Measurements from ENCODE around the gene S100B. TPM values are rescaled to one million over a fixed set of nuclear protein-coding genes. Genes with fewer than 3 reads are reported as not detected.
"Not testable (repeated sequence)": the region's sequence is repeated elsewhere in the genome, so short reads cannot be mapped to it uniquely, and the experiment has no call there.

The S100B gene
- total RNA-seq, 1 donor from 2014 or later, result 7.5 TPM

GRCh38 chr21:46600978-46601377, 3.9 kb downstream of the S100B start:
- no peak for DNase-seq (ENCODE audit: low spot score)

GRCh38 chr21:46600305-46600704, 4.6 kb downstream of the S100B start:
- DNase-seq (ENCODE audit: low spot score), result no peak

- peak; percentile 22 for DNase-seq (ENCODE audit: low spot score)
Observed at GRCh38 chr21:46598581-46599572, 6.0 kb downstream of the S100B start.

GRCh38 chr21:46597896-46598343, 7.0 kb downstream of the S100B start:
- no peak for DNase-seq (ENCODE audit: low spot score)

GRCh38 chr21:46597031-46597430, 7.9 kb downstream of the S100B start:
- no peak for DNase-seq (ENCODE audit: low spot score)

GRCh38 chr21:46596201-46596600, 8.7 kb downstream of the S100B start:
- no peak for DNase-seq (ENCODE audit: low spot score)

GRCh38 chr21:46594276-46594675, 10.6 kb downstream of the S100B start:
- no peak for DNase-seq (ENCODE audit: low spot score)

GRCh38 chr21:46585191-46585953, 19.5 kb downstream of the S100B start:
- DNase-seq (ENCODE audit: low spot score), result no peak

- DNase-seq (ENCODE audit: low spot score), result no peak
Observed at GRCh38 chr21:46581780-46582307, 23.0 kb downstream of the S100B start.

- DNase-seq (ENCODE audit: low spot score), result not testable (repeated sequence)
Observed at GRCh38 chr21:46579394-46579793, 25.5 kb downstream of the S100B start.

GRCh38 chr21:46577786-46578185, 27.1 kb downstream of the S100B start:
- DNase-seq (ENCODE audit: low spot score), result not testable (repeated sequence)

- DNase-seq (ENCODE audit: low spot score), result no peak
Observed at GRCh38 chr21:46572850-46573249, 32.0 kb downstream of the S100B start.

- no peak for DNase-seq (ENCODE audit: low spot score)
Observed at GRCh38 chr21:46570631-46571030, 34.3 kb downstream of the S100B start.

GRCh38 chr21:46570119-46570518, 34.8 kb downstream of the S100B start:
- DNase-seq (ENCODE audit: low spot score), result no peak

- no peak for DNase-seq (ENCODE audit: low spot score)
Observed at GRCh38 chr21:46569081-46569480, 35.8 kb downstream of the S100B start.

- DNase-seq (ENCODE audit: low spot score), result no peak
Observed at GRCh38 chr21:46568562-46568961, 36.3 kb downstream of the S100B start.

GRCh38 chr21:46567348-46567747, 37.5 kb downstream of the S100B start:
- no peak for DNase-seq (ENCODE audit: low spot score)

- no peak for DNase-seq (ENCODE audit: low spot score)
Observed at GRCh38 chr21:46564391-46564790, 40.5 kb downstream of the S100B start.

GRCh38 chr21:46562964-46563607, 41.8 kb downstream of the S100B start:
- no peak for DNase-seq (ENCODE audit: low spot score)

- DNase-seq (ENCODE audit: low spot score), result no peak
Observed at GRCh38 chr21:46562472-46562871, 42.4 kb downstream of the S100B start.

GRCh38 chr21:46561445-46562090, 43.3 kb downstream of the S100B start:
- DNase-seq (ENCODE audit: low spot score), result no peak

Measured in mucosa of gallbladder (tissue), 1 donor.